ENCODE results near the gene TRIM66. TPM values are rescaled to one million over a fixed set of nuclear protein-coding genes. Genes with fewer than 3 reads are reported as not detected.

Gene TRIM66
- total and polyA plus RNA-seq, 4 donors: 1.6 to 14.3 (median 2.5) TPM

- H3K27me3 ChIP-seq (ENCODE audit: control insufficient read depth in 4 of 4, insufficient read depth in 4 of 4, low read length in 3 of 4): no peaks in the 10 kb centered on the region
- peaks cover 5 to 27% (median 19%) of the 10 kb centered on the region in 4 donors for H3K36me3 ChIP-seq (ENCODE audit: control insufficient read depth in 4 of 4, insufficient read depth in 3 of 4, low read depth in 1 of 4, low read length in 3 of 4)
- no peak overlapping the region for H3K9ac ChIP-seq (ENCODE audit: low read depth in 1 of 2, low read length in 2 of 2)
- H3K4me1 ChIP-seq (ENCODE audit: control insufficient read depth in 4 of 4, insufficient read depth in 4 of 4, low read length in 3 of 4): peaks cover 5 to 47% (median 41%) of the 10 kb centered on the region in 4 donors
- H3K9me3 ChIP-seq (ENCODE audit: control insufficient read depth in 4 of 4, low read length in 3 of 4): no peaks in the 10 kb centered on the region
- TF ChIP-seq HNF4A (conservative IDR thresholded peaks at IDR 0.05) (peak; percentile 47 to 52), EGR1 (IDR thresholded peaks at IDR 0.05; ENCODE audit: low read depth in 2 of 2) (no peak)
- peak overlapping the region; percentile 23 to 83 for H3K27ac ChIP-seq (ENCODE audit: low read depth in 1 of 2, low read length in 2 of 2)
- 70% methylated on average over 6 of the region's 6 CpGs for WGBS
- peak overlapping the region; percentile 76 to 99 (median 84) for H3K4me3 ChIP-seq (ENCODE audit: low read depth in 1 of 3, low read length in 3 of 3)
- DNase-seq (ENCODE audit: low spot score): no peak
Measured at GRCh38 chr11:8684600-8685290, 2.3 kb upstream of the TRIM66 start.

DNA sequence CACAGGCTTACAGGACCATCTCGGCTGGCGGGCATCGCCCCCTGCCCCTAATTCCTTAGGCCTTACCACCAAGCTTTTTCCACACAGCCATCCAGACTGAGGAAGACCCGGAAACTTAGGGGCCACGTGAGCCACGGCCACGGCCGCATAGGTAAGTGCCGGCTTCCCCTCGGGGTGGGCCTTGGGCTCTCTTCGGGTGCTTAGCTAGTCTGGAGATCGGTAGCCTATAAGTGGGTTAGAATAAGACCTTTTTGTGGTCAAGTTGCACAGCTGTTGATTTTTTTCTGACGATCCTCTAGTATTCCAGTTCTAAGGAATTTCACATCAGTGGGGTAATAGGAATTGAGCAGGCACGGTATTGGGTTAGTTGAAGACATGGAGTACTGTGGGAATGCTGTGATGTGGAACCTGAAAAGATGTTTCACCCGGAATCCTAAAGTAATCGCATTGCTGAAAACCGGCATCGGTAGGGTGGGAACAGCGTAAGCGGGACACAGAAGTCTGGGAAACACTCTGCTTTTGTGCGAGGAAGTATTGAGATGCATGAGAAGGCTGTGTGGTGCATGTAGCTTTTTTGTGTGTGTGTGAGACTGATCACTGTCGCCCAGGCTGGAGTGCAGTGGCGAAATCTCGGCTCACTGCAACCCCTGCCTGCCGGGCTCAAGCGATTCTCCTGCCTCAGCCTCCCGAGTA is 796 bp upstream of the TRIM66 start:
- H3K9ac ChIP-seq (ENCODE audit: low read depth in 1 of 2, low read length in 2 of 2): peak overlapping the region; percentile 81 to 100
- H3K36me3 ChIP-seq (ENCODE audit: control insufficient read depth in 4 of 4, insufficient read depth in 3 of 4, low read depth in 1 of 4, low read length in 3 of 4): peaks cover 5 to 31% (median 21%) of the 10 kb centered on the region in 4 donors
- 1% methylated on average over 27 of the region's 27 CpGs for WGBS
- H3K4me1 ChIP-seq (ENCODE audit: control insufficient read depth in 4 of 4, insufficient read depth in 4 of 4, low read length in 3 of 4): peaks cover 5 to 38% (median 36%) of the 10 kb centered on the region in 4 donors
- H3K27ac ChIP-seq (ENCODE audit: low read depth in 1 of 2, low read length in 2 of 2): peak overlapping the region; percentile 82 to 83
- no peak for TF ChIP-seq FOXA1 (IDR thresholded peaks at IDR 0.05)
- TF ChIP-seq, protein P1, sequence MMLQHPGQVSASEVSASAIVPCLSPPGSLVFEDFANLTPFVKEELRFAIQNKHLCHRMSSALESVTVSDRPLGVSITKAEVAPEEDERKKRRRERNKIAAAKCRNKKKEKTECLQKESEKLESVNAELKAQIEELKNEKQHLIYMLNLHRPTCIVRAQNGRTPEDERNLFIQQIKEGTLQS (IDR thresholded peaks at IDR 0.05): no peak
- peak in 1 of 2 donors; percentile 8 for TF ChIP-seq RAD21 (IDR thresholded peaks at IDR 0.05)
- H3K9me3 ChIP-seq (ENCODE audit: control insufficient read depth in 4 of 4, low read length in 3 of 4): no peaks in the 10 kb centered on the region
- H3K4me3 ChIP-seq (ENCODE audit: low read depth in 1 of 3, low read length in 3 of 3): peak overlapping the region; percentile 76 to 99 (median 84)
- DNase-seq (ENCODE audit: low spot score): no peak
- no peaks in the 10 kb centered on the region for H3K27me3 ChIP-seq (ENCODE audit: control insufficient read depth in 4 of 4, insufficient read depth in 4 of 4, low read length in 3 of 4)

- peak overlapping the region; percentile 73 to 100 for H3K9ac ChIP-seq (ENCODE audit: low read depth in 1 of 2, low read length in 2 of 2)
- peak overlapping the region; percentile 76 to 99 (median 84) for H3K4me3 ChIP-seq (ENCODE audit: low read depth in 1 of 3, low read length in 3 of 3)
- 17% methylated on average over 14 of the region's 14 CpGs for WGBS
- peaks cover 1 to 30% (median 25%) of the 10 kb centered on the region in 4 donors for H3K4me1 ChIP-seq (ENCODE audit: control insufficient read depth in 4 of 4, insufficient read depth in 4 of 4, low read length in 3 of 4)
- H3K27ac ChIP-seq (ENCODE audit: low read depth in 1 of 2, low read length in 2 of 2): peak overlapping the region; percentile 82 to 83
- DNase-seq (ENCODE audit: low spot score): no peak
- H3K36me3 ChIP-seq (ENCODE audit: control insufficient read depth in 4 of 4, insufficient read depth in 3 of 4, low read depth in 1 of 4, low read length in 3 of 4): peaks cover 5 to 31% (median 21%) of the 10 kb centered on the region in 4 donors
- H3K9me3 ChIP-seq (ENCODE audit: control insufficient read depth in 4 of 4, low read length in 3 of 4): no peaks in the 10 kb centered on the region
- H3K27me3 ChIP-seq (ENCODE audit: control insufficient read depth in 4 of 4, insufficient read depth in 4 of 4, low read length in 3 of 4): no peaks in the 10 kb centered on the region
- TF ChIP-seq YY1 (IDR thresholded peaks at IDR 0.05): no peak
- TF ChIP-seq, protein P2, sequence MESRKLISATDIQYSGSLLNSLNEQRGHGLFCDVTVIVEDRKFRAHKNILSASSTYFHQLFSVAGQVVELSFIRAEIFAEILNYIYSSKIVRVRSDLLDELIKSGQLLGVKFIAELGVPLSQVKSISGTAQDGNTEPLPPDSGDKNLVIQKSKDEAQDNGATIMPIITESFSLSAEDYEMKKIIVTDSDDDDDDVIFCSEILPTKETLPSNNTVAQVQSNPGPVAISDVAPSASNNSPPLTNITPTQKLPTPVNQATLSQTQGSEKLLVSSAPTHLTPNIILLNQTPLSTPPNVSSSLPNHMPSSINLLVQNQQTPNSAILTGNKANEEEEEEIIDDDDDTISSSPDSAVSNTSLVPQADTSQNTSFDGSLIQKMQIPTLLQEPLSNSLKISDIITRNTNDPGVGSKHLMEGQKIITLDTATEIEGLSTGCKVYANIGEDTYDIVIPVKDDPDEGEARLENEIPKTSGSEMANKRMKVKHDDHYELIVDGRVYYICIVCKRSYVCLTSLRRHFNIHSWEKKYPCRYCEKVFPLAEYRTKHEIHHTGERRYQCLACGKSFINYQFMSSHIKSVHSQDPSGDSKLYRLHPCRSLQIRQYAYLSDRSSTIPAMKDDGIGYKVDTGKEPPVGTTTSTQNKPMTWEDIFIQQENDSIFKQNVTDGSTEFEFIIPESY (IDR thresholded peaks at IDR 0.05): no peak
Measured at GRCh38 chr11:8681837-8682302, 595 bp downstream of the TRIM66 start.

DNA sequence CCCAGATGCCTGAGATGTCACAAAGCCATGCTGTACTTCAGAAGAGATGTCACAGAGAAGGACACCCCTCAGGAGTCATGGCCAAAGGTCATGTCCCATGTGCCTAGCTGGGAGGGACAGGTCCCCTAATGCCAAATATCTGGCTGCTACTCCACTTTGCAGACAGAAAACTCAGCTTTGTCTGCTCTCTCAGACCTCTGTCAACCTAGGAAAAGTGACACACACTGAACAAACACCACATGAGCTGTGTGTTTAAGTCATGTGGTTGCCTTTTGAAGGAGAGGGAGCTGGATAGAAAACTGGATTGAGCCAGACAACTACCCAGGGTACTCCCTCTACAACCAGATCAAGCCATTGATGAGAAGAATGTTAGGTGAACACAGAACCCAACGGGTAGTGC is 3.5 kb downstream of the TRIM66 start:
- TF ChIP-seq CTCF (IDR thresholded peaks at IDR 0.05; ENCODE audit: low read depth, low read length, missing input control) (no peak), RXRA (IDR thresholded peaks at IDR 0.05) (no peak), HNF4A (conservative IDR thresholded peaks at IDR 0.05) (no peak), FOXA2 (IDR thresholded peaks at IDR 0.05) (no peak), EGR1 (IDR thresholded peaks at IDR 0.05; ENCODE audit: low read depth in 2 of 2) (no peak), FOXA1 (IDR thresholded peaks at IDR 0.05) (no peak), TAF1 (conservative IDR thresholded peaks at IDR 0.05) (no peak), JUND (IDR thresholded peaks at IDR 0.05) (no peak)
- TF ChIP-seq, protein P1 (IDR thresholded peaks at IDR 0.05): no peak
- TF ChIP-seq, protein P2 (IDR thresholded peaks at IDR 0.05): no peak
- TF ChIP-seq, protein P3, sequence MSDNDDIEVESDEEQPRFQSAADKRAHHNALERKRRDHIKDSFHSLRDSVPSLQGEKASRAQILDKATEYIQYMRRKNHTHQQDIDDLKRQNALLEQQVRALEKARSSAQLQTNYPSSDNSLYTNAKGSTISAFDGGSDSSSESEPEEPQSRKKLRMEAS (IDR thresholded peaks at IDR 0.05): no peak
- no peak overlapping the region for H3K4me3 ChIP-seq (ENCODE audit: low read depth in 1 of 3, low read length in 3 of 3)
- no peak overlapping the region for H3K9ac ChIP-seq (ENCODE audit: low read depth in 1 of 2, low read length in 2 of 2)
- 88% methylated on average over 1 of the region's 1 CpG for WGBS
- peaks cover 0 to 22% (median 14%) of the 10 kb centered on the region in 4 donors for H3K4me1 ChIP-seq (ENCODE audit: control insufficient read depth in 4 of 4, insufficient read depth in 4 of 4, low read length in 3 of 4)
- DNase-seq (ENCODE audit: low spot score): no peak
- no peak overlapping the region for H3K27ac ChIP-seq (ENCODE audit: low read depth in 1 of 2, low read length in 2 of 2)
- H3K27me3 ChIP-seq (ENCODE audit: control insufficient read depth in 4 of 4, insufficient read depth in 4 of 4, low read length in 3 of 4): no peaks in the 10 kb centered on the region
- H3K36me3 ChIP-seq (ENCODE audit: control insufficient read depth in 4 of 4, insufficient read depth in 3 of 4, low read depth in 1 of 4, low read length in 3 of 4): peaks cover 0 to 9% (median 3%) of the 10 kb centered on the region in 4 donors
- no peaks in the 10 kb centered on the region for H3K9me3 ChIP-seq (ENCODE audit: control insufficient read depth in 4 of 4, low read length in 3 of 4)

Data from liver (tissue), 9 donors.